A673 (cell line): ENCODE results near the gene PPARGC1A.

Source experiments
- CTCF ChIP-seq: fragments of 300-800, 200-600 bp; sonication (generic); conservative IDR thresholded peaks from 2 replicates; pipeline ENCODE4 v1.5.1; 2017; ENCODE audit warnings: low read depth, mild to moderate bottlenecking, antibody characterized with exemption, low read length, moderate library complexity, mixed read lengths
- EZH2 ChIP-seq: fragments of 200-600 bp; sonication (generic); IDR thresholded peaks from 2 replicates; pipeline ENCODE4 v1.6.1; 2017; ENCODE audit warnings: borderline replicate concordance, low read depth, mild to moderate bottlenecking, mixed read lengths, antibody characterized with exemption, low read length; ENCODE audit not compliant: poor library complexity, severe bottlenecking

GRCh38 chr4:23747281-23747735 is 142.5 kb downstream of the PPARGC1A start:
- TF ChIP-seq EZH2 (no peak), CTCF (no peak)
